HepG2 (cell line): ENCODE measurements around the gene ARHGAP26. TPM values are rescaled to one million over a fixed set of nuclear protein-coding genes. Genes with fewer than 3 reads are reported as not detected.

ENCODE experiments used
- ATAC-seq: fragments of 200-7000 bp; cut with Tn5 transposase; 3 replicates; pipeline ENCODE4 v1.9.1; 2020; ENCODE audit warnings: mild to moderate bottlenecking, moderate library complexity
- BruUV-seq: library from RNA; stranded (reverse); fragments of 400-500 nt; replicated peaks from 2 replicates; lab custom pipeline; 2021; lab: Mats Ljungman, UMichigan
- CTCF ChIA-PET: fragments of 300-600 bp; formaldehyde crosslinking; extraction: SDS; loops from one replicate; lab custom pipeline; 2021; ENCODE audit warnings: low total read pairs, inconsistent platforms, low intra/inter-chr PET ratio; lab: Yijun Ruan, JAX
- POLR2A ChIA-PET: fragments of 350-600 bp; sonication (Branson Sonifier 250); formaldehyde crosslinking; loops from one replicate; lab custom pipeline; 2020; ENCODE audit warnings: antibody characterized with exemption, inconsistent platforms; lab: Yijun Ruan, JAX
- DNase-seq: peaks from one replicate; pipeline ENCODE4 v3.0.0-alpha.2; 2015; ENCODE audit warnings: low spot score
- FAIRE-seq: peaks from 3 replicates; lab custom pipeline; 2011; peaks lifted over from hg19 to GRCh38; lab: Jason Lieb, UNC
- H2AFZ ChIP-seq: one replicate; pipeline ENCODE4 v1.6.1; 2011; ENCODE audit warnings: low read length, inconsistent platforms
- H3K27ac ChIP-seq: fragments of 300-600 bp; 3 replicates; pipeline ENCODE4 v1.8.0; 2011; ENCODE audit warnings: mixed run types, mild to moderate bottlenecking, mixed read lengths, low read length, inconsistent platforms; ENCODE audit not compliant: insufficient read depth; ENCODE audit errors: extremely low read length
- H3K27me3 ChIP-seq, 2 experiments: fragments of 200-600 bp in 1 of 2; 2 replicates in 1 of 2; 3 replicates in 1 of 2; pipeline versions ENCODE4 v1.6.0 to v1.8.0; 2011; ENCODE audit warnings: low read length in 2 of 2, mild to moderate bottlenecking in 2 of 2, moderate library complexity in 2 of 2, inconsistent platforms in 1 of 2; ENCODE audit not compliant: insufficient read depth in 2 of 2, control insufficient read depth in 1 of 2
- H3K36me3 ChIP-seq, 2 experiments: fragments of 200-600 bp in 1 of 2; replicated peaks in 1 of 2; 2 replicates in 1 of 2; 3 replicates in 1 of 2; pipeline versions ENCODE4 v1.5.1 to v1.8.0; 2011; ENCODE audit warnings: low read length in 2 of 2, inconsistent platforms in 1 of 2; ENCODE audit not compliant: insufficient read depth in 2 of 2, control insufficient read depth in 1 of 2
- H3K4me1 ChIP-seq: 2 replicates; pipeline ENCODE4 v1.5.1; 2012; ENCODE audit warnings: low read length, inconsistent platforms; ENCODE audit not compliant: insufficient read depth
- H3K4me2 ChIP-seq: 2 replicates; pipeline ENCODE4 v1.6.0; 2011; ENCODE audit warnings: low read depth, low read length, inconsistent platforms
- H3K4me3 ChIP-seq, 3 experiments: fragments of 200-600 bp in 1 of 3; sonication (generic), shearing (Covaris generic) in 1 of 3; replicated peaks in 1 of 3; 2 replicates each; pipeline ENCODE4 v1.5.1; 2011 to 2016; ENCODE audit warnings: low read length in 3 of 3, inconsistent platforms in 2 of 3, low read depth in 2 of 3, mild to moderate bottlenecking in 2 of 3, control low read depth in 1 of 3, mixed read lengths in 1 of 3; ENCODE audit not compliant: insufficient read depth in 1 of 3
- H3K79me2 ChIP-seq: one replicate; pipeline ENCODE4 v1.6.1; 2011; ENCODE audit warnings: low read length, inconsistent platforms; ENCODE audit not compliant: insufficient read depth
- H3K9ac ChIP-seq: 2 replicates; pipeline ENCODE4 v1.6.0; 2011; ENCODE audit warnings: mild to moderate bottlenecking, low read depth, low read length, inconsistent platforms; ENCODE audit not compliant: insufficient read depth
- H3K9me3 ChIP-seq: 2 replicates; pipeline ENCODE4 v1.5.1; 2012; ENCODE audit warnings: mild to moderate bottlenecking, low read length
- H4K20me1 ChIP-seq: 2 replicates; pipeline ENCODE4 v1.6.0; 2011; ENCODE audit warnings: inconsistent platforms, mild to moderate bottlenecking, low read length, moderate library complexity; ENCODE audit not compliant: insufficient read depth
- CHD2 ChIP-seq: IDR thresholded peaks from 2 replicates; pipeline ENCODE4 v1.6.1; 2011; ENCODE audit warnings: low read depth, low read length, improper control_type of control experiment
- HNF4A ChIP-seq: sonication (generic); formaldehyde crosslinking; IDR thresholded peaks from 2 replicates; pipeline ENCODE4 v1.4.0; 2020; ENCODE audit warnings: missing genetic modification reagents
- NR2C2 ChIP-seq: sonication (generic); formaldehyde crosslinking; IDR thresholded peaks from 2 replicates; pipeline ENCODE4 v1.4.0; 2020; ENCODE audit warnings: missing genetic modification reagents, mild to moderate bottlenecking, moderate library complexity, borderline replicate concordance
- RFXAP ChIP-seq: sonication (generic); formaldehyde crosslinking; IDR thresholded peaks from 2 replicates; pipeline ENCODE4 v1.4.0; 2020; ENCODE audit warnings: missing genetic modification reagents, borderline replicate concordance
- SALL1 ChIP-seq: sonication (generic); formaldehyde crosslinking; IDR thresholded peaks from 2 replicates; pipeline ENCODE4 v1.8.0; 2022; ENCODE audit warnings: mild to moderate bottlenecking, missing genetic modification reagents
- TEF ChIP-seq: sonication (generic); formaldehyde crosslinking; IDR thresholded peaks from 2 replicates; pipeline ENCODE4 v1.5.0; 2020; ENCODE audit warnings: missing genetic modification reagents
- ZFP36 ChIP-seq: fragments of 150-350 bp; IDR thresholded peaks from 2 replicates; pipeline ENCODE4 v1.6.1; 2018; ENCODE audit warnings: borderline replicate concordance, low read length, low read depth; ENCODE audit not compliant: partially characterized antibody
- ZNF549 ChIP-seq: sonication (generic); formaldehyde crosslinking; IDR thresholded peaks from 2 replicates; pipeline ENCODE4 v1.5.0; 2020; ENCODE audit warnings: missing genetic modification reagents
- ZNF660 ChIP-seq: sonication (generic); formaldehyde crosslinking; IDR thresholded peaks from 2 replicates; pipeline ENCODE4 v1.5.1; 2020; ENCODE audit warnings: mild to moderate bottlenecking, low read depth, missing genetic modification reagents, borderline replicate concordance
- WGBS: methylation state at CpG from one replicate; pipeline ENCODE4 v1.1.6; 2017; ENCODE audit warnings: low lambda C conversion rate; 5-methylcytosine and 5-hydroxymethylcytosine counted together
- in situ Hi-C: cut with HindIII; loops from 2 replicates; pipeline ENCODE4 v1.10.0; 2017; ENCODE audit warnings: low pct_unique_long_range_greater_than_20kb; ENCODE audit not compliant: extremely low pct_ligation_motif_present
- intact Hi-C: fragments of 100-400 bp; cut with micrococcal nuclease; formaldehyde crosslinking; loops from one replicate; pipeline ENCODE4 v1.10.0; 2022; ENCODE audit not compliant: unreplicated experiment
- polyA plus RNA-seq, 8 experiments: library from polyadenylated mRNA; depleted of rRNA in 3 of 8; stranded (reverse) in 7 of 8; unstranded in 1 of 8; fragments of >200 nt; fragmentation: Illumina TruSeq in 4 of 8; extraction: Trizol in 4 of 8; gene quantifications; 2 replicates each; pipeline versions ENCODE4 v1.2.1 to v1.2.3, GENCODE V29; 2011 to 2016; ENCODE audit warnings: low read depth in 4 of 8, missing spikeins in 1 of 8, mixed read lengths in 1 of 8; ENCODE audit not compliant: insufficient read depth in 1 of 8
- total RNA-seq, 5 experiments: library from RNA; depleted of rRNA; stranded (reverse); fragments of >200 nt; fragmentation: Illumina TruSeq; extraction: Trizol; gene quantifications; 2 replicates each; pipeline ENCODE4 v1.2.3, GENCODE V29; 2016; ENCODE audit warnings: low read depth in 1 of 5
- TF ChIP-seq, protein P1 (sequence below): sonication (generic); formaldehyde crosslinking; IDR thresholded peaks from 2 replicates; pipeline ENCODE4 v1.8.0; 2022; ENCODE audit warnings: mild to moderate bottlenecking, missing genetic modification reagents, borderline replicate concordance

ARHGAP26 gene
- total and polyA plus RNA-seq, 2 of the 13 experiments (the other 11 are each of a cell fraction or from before 2014, with no cell fraction given): 9.6 to 18.2 TPM

GRCh38 chr5:142911170-142911569 lies 141.0 kb downstream of the ARHGAP26 start:
- CTCF ChIA-PET: no interaction called here
- peak; percentile 71 for ATAC-seq

More at GRCh38 chr5:142911170-142911569, 141.0 kb downstream of the ARHGAP26 start:
- in situ Hi-C loops (no loop called here), intact Hi-C loops (no loop called here)
- POLR2A ChIA-PET: no interaction called here
- BruUV-seq: no TSS peak
- TF ChIP-seq RFXAP (no peak), ZNF549 (CRISPR knock-in tag) (peak; percentile 93), ZNF660 (CRISPR knock-in tag) (no peak), ZFP36 (no peak), CHD2 (no peak), HNF4A (CRISPR knock-in tag) (peak; percentile 58), NR2C2 (CRISPR knock-in tag) (no peak), TEF (CRISPR knock-in tag) (no peak), SALL1 (no peak)
- TF ChIP-seq, protein P1, sequence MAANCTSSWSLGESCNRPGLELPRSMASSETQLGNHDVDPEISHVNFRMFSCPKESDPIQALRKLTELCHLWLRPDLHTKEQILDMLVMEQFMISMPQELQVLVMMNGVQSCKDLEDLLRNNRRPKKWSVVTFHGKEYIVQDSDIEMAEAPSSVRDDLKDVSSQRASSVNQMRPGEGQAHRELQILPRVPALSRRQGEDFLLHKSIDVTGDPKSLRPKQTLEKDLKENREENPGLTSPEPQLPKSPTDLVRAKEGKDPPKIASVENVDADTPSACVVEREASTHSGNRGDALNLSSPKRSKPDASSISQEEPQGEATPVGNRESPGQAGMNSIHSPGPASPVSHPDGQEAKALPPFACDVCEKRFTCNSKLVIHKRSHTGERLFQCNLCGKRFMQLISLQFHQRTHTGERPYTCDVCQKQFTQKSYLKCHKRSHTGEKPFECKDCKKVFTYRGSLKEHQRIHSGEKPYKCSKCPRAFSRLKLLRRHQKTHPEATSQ (CRISPR knock-in tag): no peak
- Histone ChIP-seq H3K36me3 (peaks cover 0 to 61% of the 10 kb centered on the region in 2 experiments; a peak in 4 of 5 replicates), H3K4me3 (no peak overlapping the region), H3K27me3 (no peaks in the 10 kb centered on the region), H3K9ac (no peak overlapping the region), H3K79me2 (no peaks in the 10 kb centered on the region), H4K20me1 (no peaks in the 10 kb centered on the region), H3K27ac (no peak overlapping the region), H3K4me1 (peaks cover 22% of the 10 kb centered on the region), H2AFZ (no peak overlapping the region), H3K9me3 (no peaks in the 10 kb centered on the region), H3K4me2 (peak overlapping the region; percentile 33; the same call in 1 of the 2 replicates)
- FAIRE-seq: peak; percentile 18
- no peak for DNase-seq
- 79% methylated on average over 3 of the region's 3 CpGs for WGBS
